Hematopoietic multipotent progenitor cell treated with erythropoietin and hydrocortisone succinate and interleukin-3 and kit ligand, for 4 days (in vitro differentiated cells): Measurements from ENCODE around the gene TDRD9.
A peak's percentile ranks its signal among the peaks of the same experiment; 100 is the strongest.

ENCODE experiments used
- DNase-seq: peaks from one replicate; pipeline ENCODE4 v3.0.0-alpha.2; 2015

Gene TDRD9

DNA sequence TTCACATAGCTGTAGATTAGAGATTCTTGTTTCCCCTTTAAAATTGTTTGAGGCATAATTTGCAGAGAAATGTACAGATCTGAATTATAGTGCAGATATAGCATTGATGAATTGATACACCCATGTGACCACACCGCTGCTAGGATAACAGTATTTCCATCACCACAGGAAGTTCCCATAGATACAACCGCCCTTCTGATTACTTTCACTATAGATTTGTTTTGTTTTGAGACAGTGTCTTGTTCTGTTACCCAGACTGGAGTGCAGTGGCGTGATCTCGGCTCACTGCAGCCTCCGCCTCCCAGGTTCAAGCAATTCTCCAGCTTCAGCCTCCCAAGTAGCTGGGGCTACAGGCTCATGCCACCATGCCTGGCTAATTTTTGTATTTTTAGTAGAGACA lies 148.5 kb downstream of the TDRD9 start:
- DNase-seq, result peak; percentile 20

DNA sequence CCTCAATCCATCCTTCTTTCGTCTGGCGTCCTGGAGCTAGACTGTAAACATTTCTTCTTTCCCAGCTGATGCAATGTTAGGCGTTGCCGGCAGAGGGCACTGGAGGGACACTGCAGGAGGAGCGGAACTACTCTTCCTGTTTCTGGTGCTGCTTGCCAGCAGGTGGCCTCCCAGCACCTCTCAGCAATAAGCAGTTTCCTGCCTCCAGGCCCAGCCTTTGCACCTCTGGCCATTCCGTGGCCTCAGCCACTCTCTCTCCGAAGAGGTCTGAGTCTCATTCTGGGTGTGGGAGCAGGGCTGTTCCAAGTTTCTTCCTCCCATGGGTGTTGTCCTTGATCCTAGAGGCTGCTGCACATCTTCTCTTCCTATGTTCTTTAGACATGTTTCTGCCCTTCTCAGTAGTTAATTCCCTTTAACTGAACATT lies 149.8 kb downstream of the TDRD9 start:
- DNase-seq, result peak; percentile 96

DNA sequence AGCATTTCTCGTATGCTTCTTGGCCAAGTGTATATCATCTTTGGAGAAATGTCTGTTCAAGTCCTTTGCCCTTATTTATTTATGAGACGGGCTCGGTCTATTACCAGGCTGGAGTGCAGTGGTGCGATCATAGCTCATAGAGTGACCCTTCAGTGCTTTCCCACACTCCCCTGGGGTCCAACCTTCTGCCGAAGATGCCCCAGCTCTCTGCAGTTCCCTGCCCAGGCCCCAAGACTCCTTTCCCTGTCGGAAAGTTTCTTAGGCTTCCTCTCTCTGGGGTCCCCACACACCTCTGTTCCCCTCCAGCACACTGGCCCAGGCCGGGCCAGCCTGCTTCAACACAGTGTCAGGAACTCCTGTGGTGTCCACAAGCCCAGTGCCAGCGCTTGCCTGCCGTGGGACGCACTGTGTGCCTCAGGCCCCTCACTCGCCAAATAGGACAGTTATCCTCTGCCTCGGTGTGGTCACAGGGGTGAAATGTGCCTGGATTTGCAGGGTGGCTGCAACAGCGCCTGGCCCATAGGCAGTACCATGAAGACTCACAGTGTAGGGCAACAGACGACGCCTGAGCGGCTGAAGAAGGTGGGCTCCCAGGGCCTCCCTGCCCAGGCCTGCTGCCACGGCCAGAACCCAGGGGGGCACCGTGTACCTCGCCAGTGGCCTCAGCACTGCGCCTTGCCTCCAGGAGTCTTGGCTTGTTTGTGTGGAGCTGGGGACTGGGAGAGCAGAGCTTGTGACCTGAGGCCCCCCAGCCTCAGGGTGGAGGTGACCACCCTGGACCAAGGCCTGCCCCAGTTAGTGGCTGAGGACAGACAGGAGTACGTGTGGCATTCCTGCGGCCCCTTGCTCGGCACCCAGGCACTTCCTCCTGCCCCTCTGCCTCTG lies 152.4 kb downstream of the TDRD9 start:
- DNase-seq, result no peak

DNA sequence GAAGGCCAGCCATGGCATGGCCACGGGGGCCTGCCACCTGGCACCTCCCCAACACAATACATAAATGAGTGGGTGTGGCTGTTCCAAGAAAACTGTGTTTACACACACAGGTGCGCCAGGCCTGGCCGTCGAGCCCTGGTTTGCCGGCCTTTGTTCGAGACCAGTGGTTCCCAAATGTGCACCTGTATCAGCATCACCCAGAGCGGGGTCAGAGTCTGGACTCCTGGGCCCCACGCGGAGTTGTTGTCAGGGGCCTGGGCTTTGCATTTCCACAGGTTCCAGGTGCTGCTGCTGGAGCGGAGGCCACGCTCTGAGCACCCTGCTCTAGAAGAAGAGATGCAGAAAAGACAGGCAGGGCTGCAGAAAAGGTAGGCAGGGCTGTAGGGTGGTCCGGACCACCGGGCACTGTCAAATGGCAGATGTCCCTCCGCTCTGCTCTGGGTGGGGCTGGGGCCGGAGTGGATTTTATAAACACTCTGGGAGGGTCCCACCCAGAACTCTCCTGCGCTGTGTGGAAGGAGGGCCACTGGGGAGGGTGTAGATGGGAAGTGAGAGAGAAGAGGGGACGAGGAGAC lies 153.1 kb downstream of the TDRD9 start:
- DNase-seq, result no peak

DNA sequence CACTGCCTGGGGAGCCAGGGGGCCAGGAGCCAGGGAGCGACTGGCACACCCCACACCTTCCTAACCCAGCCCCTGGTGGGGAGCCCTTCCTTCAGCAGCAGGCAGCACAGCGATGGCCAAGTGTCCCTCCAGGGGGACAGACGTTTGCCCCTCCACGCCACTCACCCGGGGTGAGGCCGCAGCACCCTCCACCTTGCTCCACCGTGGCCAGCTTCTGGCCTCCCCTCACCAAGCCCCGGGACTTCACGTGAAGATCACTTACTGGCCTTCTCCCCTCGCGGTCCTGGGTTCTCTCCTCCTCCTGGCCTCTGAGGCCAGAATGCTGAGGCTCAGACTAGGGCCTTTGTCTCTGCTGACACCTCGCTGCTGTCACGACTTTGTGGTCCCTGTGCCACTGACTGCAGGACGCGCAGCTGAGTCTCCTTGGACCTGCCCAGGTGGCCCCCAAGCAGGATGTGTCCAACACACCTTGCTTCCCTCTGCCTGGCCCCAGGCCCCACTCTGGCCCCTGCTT lies 153.8 kb downstream of the TDRD9 start:
- DNase-seq, result no peak

DNA sequence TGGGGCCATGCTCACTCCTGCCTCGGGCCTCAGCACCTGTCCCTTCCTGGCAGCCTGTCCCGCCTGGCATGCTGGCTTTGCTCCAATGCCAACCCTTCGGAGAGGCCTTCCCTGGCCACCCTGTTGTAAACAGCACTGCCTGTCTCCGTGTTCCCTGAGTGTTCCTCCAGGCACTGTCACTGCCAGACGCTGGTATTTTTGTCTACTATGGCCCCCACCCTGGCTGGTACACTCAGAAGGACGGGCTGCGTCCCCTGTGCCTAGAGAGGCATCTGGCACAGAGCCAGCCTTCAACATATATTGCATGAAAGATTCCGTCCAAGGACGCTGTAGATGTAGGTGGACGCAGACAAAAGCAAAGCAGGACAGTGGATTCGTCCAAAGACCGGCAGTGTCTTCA lies 154.6 kb downstream of the TDRD9 start:
- no peak for DNase-seq

DNA sequence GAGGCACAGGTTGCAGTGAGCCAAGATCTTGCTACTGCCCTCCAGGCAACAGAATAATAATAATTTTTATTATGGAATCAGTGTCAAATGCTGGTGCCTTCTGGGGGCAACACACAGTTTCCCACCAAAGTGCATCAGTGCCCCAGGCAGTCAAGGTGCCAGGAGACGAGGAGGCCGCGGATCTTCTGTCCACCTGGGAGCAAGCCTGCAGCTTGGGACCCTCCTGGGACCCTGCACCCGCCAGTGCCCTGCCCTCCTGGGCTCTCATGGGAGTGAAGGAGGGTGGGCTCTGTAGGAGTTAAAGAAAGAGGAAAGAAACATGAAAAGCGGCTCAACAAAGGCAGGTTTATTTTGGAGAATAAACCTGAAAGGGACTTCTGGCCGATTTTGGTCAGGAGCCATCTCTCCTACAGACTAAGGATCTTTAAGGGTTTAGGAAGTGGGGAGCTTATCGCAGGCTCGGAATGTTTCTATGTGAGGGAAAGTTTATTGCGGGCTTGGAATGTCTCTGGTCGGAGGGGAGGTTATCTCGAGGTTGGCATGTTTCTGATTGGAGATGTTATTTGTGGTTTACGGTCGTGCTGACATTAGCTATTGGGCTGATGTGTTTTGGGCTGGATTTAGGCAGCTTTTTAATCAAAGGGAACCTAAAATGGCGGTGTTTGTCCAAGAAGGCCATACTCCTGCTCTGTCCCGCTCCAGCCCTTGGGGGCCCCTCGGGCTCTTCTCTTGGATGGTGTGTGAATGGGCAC lies 156.2 kb downstream of the TDRD9 start:
- DNase-seq, result no peak

DNA sequence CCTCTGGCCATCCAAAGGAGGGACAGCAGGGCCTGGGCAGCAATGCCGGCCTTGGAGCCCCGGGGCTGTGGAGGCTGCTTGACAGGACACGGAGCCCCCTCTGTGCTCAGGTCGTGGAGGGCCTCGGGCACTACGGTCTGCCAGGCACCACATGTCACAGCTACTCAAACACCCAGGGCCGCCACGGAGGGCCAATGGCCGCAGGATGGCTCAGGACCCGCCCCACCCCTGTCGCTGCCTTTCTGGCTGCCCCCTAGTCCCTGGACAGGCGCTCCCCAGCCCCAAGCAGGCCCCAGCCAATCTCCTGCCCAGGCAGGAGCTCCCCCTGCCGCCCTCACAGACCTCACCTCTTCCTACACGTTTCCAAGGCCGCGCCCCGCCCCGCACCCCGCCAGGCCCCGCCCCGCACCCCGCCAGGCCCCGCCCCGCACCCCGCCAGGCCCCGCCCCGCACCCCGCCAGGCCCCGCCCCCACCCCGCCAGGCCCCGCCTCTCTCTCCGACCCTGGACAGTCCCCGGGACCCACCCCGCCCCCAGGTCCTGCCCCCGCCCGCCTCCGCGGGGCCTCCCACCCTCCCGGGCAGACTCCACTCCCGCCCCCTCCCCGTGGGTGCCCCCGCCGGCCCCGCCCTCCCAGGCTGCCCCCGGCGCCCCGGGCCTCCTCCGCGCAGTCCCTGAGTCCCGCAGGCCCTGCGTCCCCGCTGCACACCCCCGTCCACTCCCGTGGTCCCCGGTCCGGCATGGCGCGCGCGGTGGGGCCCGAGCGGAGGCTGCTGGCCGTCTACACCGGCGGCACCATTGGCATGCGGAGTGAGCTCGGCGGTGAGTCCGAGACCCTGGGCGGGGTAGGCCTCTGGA lies 157.0 kb downstream of the TDRD9 start, which contains the start of gene ASPG:
Gene ASPG, plus strand, starts transcription at position 669 of the 857 bp plus-strand sequence. Its CDS starts 71 bp downstream, at position 740.
- DNase-seq, result peak; percentile 53

DNA sequence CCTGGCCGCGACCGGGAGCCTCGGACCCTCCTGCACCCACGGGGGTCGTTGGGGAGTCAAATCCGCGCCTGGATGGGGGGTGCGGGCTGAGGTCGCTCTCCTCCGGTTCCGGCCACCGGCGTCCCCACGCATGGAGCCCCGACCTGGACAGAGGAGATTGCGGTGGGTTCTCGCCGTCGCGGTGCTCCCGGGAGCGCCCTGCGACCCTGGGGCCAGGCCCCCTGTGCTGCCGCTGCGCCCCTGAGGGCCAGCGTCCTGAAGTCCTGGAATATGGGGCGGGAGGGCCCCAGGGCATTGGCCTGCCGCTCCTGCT lies 157.6 kb downstream of the TDRD9 start:
- DNase-seq, result no peak

DNA sequence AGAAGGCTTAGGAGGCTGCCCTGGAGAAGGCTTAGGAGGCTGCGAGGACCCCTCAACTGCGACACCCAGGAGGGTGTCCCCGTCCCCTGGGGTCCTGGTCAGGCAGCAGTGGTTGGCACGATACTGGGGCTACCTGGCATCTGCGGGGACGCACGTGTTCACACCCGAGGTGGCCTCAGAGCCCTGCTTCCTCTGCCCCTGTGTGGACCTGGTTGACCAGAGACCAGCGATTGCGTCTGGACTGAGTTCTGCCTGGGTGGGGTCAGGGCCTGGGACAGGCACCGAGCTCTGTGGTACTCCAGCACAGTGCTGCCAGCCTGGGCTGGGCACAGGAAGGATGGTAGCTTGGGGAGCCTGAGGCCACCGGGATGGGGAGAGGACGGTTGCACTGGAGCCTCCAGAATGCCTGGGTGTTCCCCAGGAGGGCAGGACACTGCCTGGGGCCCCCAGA lies 158.0 kb downstream of the TDRD9 start:
- no peak for DNase-seq

DNA sequence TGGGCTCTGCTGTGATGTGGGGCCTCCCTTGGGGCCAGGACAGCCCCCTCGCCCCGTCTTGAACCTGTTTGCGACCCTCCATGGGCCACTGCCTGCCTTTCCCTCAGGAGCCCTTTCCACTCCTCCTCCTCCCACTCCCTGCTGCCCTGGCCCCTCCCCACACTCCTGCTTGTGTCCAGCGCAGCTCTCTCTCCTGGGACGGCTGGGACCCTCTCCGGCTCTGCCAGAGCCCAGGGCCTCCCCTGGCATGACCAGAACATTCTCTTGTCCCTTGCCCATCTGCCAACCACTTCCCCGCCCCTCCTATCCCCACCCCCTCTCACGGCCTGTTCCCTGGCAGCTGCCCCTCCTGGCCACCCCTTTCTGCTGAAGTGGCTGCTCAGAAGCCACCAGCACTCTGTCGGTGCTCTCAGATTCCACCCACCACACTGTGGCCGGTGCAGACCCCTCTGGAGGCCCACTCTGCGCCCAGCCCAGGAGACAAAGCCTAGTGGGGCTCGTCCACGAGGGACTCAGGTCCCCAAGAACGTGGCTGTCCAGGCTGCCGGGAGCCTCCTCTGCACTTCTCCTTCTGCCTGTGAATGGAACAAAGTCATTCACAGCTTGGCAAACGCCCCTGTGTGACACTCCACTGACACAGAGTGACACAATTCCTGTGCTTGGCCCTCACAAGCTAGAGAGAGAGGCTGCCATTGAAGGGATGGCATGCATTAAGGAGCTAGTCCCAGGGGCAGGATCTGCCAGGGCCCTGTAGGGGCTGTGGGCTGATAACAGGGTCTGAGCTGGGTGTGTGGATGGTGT lies 158.6 kb downstream of the TDRD9 start:
- DNase-seq, result no peak

DNA sequence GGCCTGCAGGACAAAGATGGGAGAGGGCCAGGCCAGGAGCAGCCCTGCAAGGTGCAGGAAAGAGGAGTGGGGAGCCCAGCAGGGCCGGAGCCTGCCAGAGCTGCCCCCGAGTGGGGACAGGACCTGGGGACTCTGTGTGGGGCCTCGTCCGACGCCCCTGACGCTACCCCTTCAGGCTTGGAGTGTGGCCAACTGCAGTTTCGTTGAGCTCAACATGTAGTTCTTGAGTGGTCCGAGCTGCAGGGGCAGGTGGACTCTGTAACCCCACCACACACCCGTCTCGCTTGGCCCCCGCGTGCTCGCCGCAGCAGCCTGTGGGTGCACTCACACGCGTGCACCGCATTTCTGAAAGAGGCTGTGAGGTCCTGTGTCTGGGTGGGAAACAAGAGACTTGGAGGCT lies 159.2 kb downstream of the TDRD9 start:
- no peak for DNase-seq

DNA sequence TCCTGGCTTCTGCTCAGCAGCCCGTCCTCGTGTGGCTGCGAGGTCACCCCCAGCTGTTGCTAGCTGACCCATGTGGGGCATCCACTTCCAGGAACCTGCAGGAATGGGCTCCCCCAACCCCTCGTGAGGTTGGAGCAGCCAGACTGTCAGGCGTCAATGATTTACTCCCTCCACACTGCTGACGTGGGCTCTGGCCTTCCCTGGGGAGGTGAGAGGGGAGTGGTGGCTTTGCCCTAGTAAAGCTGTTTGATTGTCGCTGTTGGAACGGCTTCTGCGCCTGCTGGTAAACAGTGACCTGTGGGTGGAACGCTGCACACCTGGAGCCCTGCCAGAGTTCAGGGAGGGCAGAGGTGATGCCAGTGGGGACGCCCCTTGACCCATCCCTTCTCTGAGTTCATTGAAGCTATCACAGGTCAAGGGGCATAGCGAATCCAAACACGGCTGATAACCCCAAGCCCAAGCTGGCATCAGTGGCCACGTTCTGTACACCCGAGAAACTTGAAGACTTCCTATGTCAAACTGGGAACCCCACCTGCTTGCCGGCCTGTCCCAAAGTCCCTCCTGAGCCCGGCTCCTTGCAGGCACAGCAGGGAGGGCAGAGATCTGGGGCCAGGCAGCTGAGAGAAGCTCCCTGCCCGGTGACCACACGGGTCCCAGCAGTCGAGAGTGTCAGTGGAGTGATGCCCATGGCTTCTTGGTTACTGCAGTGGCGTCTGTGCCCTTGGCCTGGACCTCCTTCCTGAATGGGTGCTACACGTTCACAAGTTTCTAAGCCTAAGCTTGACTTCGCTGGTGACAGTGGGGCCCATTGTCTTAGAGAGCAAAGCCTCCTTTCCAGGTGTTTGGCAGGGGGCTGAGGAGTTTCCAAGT lies 160.0 kb downstream of the TDRD9 start:
- no peak for DNase-seq

DNA sequence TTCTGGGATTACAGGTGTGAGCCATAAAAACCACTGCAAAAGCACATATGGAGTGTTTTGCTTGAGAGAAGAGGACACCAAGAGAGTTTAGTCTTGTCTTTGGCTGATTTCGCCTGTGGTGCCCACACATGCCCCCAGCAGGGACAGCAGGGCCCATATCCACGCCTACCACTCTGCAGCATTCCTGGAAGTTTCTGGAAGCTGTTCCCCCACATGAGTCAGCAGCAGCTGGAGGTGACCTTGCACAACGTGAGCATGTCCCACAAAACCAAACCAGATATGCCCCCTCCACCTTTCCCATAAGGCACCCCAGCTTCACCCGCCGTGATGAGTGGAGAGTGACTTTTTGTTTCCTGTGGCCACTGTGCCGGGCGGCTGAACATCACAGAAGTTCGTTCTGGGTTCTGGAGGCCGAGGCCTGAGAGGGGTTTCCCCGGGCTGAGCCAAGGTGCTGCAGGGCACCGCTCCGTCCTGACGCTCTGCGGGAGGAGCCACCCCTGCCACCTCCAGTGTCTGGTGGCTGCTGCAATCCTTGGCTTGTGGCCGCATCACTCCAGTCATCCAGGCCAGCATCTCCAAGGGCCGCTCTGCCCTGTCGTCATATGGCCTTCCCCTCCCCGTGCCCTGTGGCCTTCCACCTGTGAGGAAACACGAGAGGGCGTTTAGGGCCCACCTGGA lies 162.0 kb downstream of the TDRD9 start:
- no peak for DNase-seq

DNA sequence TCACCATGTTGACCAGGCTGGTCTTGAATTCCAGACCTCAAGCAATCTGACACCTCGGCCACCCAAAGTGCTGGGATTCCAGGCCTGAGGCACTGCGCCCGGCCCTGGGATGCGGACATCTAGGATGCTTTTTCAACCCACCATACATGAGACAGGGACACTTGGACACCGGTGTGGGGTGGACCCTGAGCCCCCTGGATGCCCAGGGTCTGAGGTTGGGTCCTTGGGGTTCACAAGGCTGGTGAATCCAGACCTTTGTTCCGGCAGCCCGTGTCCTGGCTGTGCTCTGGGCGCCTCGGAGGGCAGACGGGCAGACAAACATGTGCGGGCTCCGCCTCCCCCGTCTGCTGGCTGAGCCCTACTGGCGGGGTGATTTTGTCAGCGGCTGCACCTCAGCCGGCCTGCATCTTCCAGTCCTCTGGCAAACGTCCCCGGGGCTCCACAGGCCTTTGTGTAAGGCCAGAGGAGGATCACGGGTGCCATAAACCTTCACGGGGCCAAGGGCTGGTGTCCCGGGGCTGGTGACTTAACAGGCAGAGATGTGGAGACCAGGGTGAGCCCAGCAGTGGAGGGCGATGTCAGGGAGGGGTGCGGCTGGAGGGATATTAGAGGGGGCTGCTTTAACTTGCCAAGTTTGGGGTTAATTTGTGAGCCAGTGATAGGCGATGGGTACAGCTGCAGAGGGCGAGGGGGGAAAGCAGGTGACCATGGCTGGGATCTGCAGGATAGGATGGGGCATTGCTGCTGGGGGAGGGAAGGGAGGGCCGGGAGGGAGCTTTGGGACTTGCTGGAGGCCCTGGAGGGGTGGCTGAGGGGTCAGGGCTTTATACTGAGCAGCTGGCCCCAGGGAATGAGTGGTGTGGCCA lies 163.0 kb downstream of the TDRD9 start:
- no peak for DNase-seq

DNA sequence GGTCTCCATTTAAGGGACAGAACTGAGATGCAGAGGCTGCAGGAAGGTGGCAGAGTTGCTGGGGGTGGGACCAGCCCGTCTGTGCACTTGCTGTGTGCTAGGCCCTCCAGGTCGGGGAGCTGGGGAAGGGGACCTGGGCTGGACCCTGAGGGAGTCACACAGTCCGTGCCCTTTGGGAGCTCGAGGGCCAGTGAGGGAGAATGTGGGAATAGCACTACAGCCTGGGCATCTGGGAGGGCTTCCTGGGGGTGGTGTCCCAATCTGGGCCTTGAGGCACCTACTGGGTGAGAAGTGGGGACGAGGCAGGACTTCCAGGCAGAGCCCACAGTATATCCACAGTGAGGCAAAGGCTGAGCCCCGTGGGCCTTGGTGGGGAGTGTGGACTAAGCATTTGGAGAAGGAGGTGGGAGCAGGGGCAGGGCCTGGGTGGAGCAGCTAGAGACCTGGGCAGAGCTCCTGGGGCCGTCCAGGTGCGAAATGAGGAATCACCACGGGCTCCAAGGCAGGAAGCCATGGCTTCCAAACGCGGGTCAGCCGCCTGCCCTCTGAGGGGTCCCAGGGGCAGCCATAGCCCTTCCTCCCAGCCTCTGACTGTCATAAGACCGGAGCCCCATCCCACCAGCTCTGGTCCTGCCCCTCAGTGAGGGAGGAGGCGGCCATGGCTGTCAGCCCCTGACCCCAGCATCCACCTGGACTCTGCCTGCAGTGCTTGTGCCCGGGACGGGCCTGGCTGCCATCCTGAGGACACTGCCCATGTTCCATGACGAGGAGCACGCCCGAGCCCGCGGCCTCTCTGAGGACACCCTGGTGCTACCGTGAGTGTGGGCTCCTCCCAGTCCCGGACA lies 163.9 kb downstream of the TDRD9 start:
- DNase-seq, result no peak

DNA sequence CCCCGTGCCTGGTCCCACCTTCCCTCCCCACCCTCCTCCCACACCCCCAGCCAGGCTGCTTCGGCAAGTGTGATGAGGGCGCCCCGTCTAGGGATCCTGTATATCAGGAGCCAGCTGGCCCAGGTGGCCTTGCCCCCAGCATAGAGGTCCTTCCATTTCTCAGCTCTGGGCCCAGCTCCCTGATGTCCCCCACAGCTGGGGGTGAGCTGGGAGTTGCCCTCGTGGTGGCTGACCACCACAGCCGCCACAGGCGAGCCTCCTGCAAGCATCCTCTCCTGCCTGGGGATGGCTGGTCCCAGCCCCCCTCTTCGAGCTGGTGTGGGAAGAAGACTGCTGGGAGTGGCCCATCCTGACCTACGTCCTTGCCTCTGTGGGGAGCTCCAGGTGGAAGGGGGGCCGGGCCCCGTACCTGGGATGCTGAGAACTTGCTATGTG lies 164.7 kb downstream of the TDRD9 start:
- no peak for DNase-seq
